ENCODE results near the gene MCUB. TPM values are rescaled to one million over a fixed set of nuclear protein-coding genes. Genes with fewer than 3 reads are reported as not detected.

The MCUB gene
- total RNA-seq, 2 donors from 2014 or later: 15.5 to 18.5 TPM

DNA sequence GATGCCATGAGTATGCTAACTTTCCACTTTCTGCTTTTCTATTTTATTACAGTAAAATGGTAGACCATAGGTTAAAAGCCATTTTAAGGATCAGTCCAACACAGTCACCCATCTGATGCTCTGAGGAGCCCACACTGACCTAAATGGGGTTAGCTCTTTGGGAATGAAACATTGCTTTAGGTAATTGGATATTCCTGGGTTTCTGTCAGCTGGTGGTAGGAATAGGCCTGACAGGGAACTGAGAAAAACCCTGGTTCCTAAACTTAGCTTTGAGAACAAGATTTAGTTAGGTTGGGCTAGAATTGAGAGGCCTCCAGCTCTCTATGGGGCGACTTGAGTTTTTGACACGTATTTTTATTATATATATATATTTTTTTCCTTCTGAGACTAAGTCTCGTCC, 40.4 kb downstream of the MCUB start:
- Histone ChIP-seq H3K9me3 (no peaks in the 10 kb centered on the region), H3K27me3 (replicated peaks; ENCODE audit: insufficient read depth) (no peaks in the 10 kb centered on the region), H3K27ac (no peak overlapping the region), H3K4me3 (no peak overlapping the region), H3K4me1 (replicated peaks) (no peaks in the 10 kb centered on the region), H3K36me3 (no peaks in the 10 kb centered on the region)
- DNase-seq (ENCODE audit: low spot score): no peak
- 92% methylated on average over 3 of the region's 3 CpGs for WGBS
- intact Hi-C loops (cut with DNase I): no loop called here
- TF ChIP-seq POLR2AphosphoS5 (IDR thresholded peaks at IDR 0.05) (no peak), CTCF (IDR thresholded peaks at IDR 0.05) (no peak)

GRCh38 chr4:109601336-109601735, 41.3 kb downstream of the MCUB start:
- Histone ChIP-seq H3K9me3 (no peaks in the 10 kb centered on the region), H3K27ac (no peak overlapping the region)
- WGBS: 90% methylated on average over 2 of the region's 2 CpGs

GRCh38 chr4:109607976-109608375, 47.9 kb downstream of the MCUB start:
- TF ChIP-seq POLR2A (IDR thresholded peaks at IDR 0.05) (no peak), CTCF (IDR thresholded peaks at IDR 0.05) (no peak), POLR2AphosphoS5 (IDR thresholded peaks at IDR 0.05) (no peak)
- Histone ChIP-seq H3K36me3 (no peaks in the 10 kb centered on the region), H3K27me3 (replicated peaks; ENCODE audit: insufficient read depth) (no peaks in the 10 kb centered on the region), H3K4me1 (replicated peaks) (no peaks in the 10 kb centered on the region), H3K4me3 (no peak overlapping the region), H3K27ac (no peak overlapping the region), H3K9me3 (no peaks in the 10 kb centered on the region)
- DNase-seq (ENCODE audit: low spot score): no peak
- intact Hi-C loops (cut with DNase I): no loop called here

More at GRCh38 chr4:109601336-109601735, 41.3 kb downstream of the MCUB start:
- H3K4me1 ChIP-seq (replicated peaks): no peaks in the 10 kb centered on the region
- no peaks in the 10 kb centered on the region for H3K36me3 ChIP-seq
- intact Hi-C loops (cut with DNase I): no loop called here
- H3K4me3 ChIP-seq: no peak overlapping the region
- no peaks in the 10 kb centered on the region for H3K27me3 ChIP-seq (replicated peaks; ENCODE audit: insufficient read depth)
- DNase-seq (ENCODE audit: low spot score): no peak
- no peak for TF ChIP-seq POLR2A (IDR thresholded peaks at IDR 0.05)
- TF ChIP-seq POLR2AphosphoS5 (IDR thresholded peaks at IDR 0.05): no peak
- TF ChIP-seq CTCF (IDR thresholded peaks at IDR 0.05): no peak

DNA sequence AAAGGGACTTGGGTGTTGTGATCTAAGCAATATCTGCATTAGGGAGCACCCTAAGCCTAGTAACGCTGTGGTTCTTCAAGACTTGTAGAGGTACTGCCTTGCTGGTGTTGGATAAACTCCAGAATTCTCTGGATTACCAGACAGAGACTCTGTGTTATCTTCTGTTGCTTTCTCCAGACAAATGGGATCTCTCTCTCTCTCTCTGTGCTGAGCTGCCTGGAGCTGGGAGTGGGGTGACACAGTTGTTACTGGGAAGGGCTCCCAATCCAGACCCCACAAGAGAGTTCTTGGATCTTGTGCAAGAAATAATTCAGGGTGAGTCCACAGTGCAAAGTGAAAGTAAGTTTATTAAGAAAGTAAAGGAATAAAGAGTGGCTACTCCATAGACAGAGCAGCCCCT, 48.8 kb downstream of the MCUB start:
- Histone ChIP-seq H3K9me3 (no peaks in the 10 kb centered on the region), H3K27ac (no peak overlapping the region), H3K4me1 (replicated peaks) (no peaks in the 10 kb centered on the region), H3K36me3 (no peaks in the 10 kb centered on the region), H3K27me3 (replicated peaks; ENCODE audit: insufficient read depth) (no peaks in the 10 kb centered on the region), H3K4me3 (no peak overlapping the region)
- DNase-seq (ENCODE audit: low spot score): no peak
- intact Hi-C loops (cut with DNase I): no loop called here
- WGBS: 100% methylated on average over 1 of the region's 1 CpG
- no peak for TF ChIP-seq POLR2AphosphoS5 (IDR thresholded peaks at IDR 0.05)
- no peak for TF ChIP-seq CTCF (IDR thresholded peaks at IDR 0.05)
- TF ChIP-seq POLR2A (IDR thresholded peaks at IDR 0.05): no peak

GRCh38 chr4:109609431-109609830, 49.4 kb downstream of the MCUB start:
- no peak overlapping the region for H3K4me3 ChIP-seq
- H3K36me3 ChIP-seq: no peaks in the 10 kb centered on the region
- no peak overlapping the region for H3K27ac ChIP-seq
- DNase-seq (ENCODE audit: low spot score): no peak
- H3K27me3 ChIP-seq (replicated peaks; ENCODE audit: insufficient read depth): no peaks in the 10 kb centered on the region
- 73% methylated on average over 2 of the region's 2 CpGs for WGBS
- no peaks in the 10 kb centered on the region for H3K4me1 ChIP-seq (replicated peaks)
- H3K9me3 ChIP-seq: no peaks in the 10 kb centered on the region
- intact Hi-C loops (cut with DNase I): no loop called here
- no peak for TF ChIP-seq CTCF (IDR thresholded peaks at IDR 0.05)
- TF ChIP-seq POLR2A (IDR thresholded peaks at IDR 0.05): no peak
- no peak for TF ChIP-seq POLR2AphosphoS5 (IDR thresholded peaks at IDR 0.05)

Measured in prostate gland (tissue), 2 donors.